Panc1 (cell line): Measurements from ENCODE around the gene OLFML1. TPM values are rescaled to one million over a fixed set of nuclear protein-coding genes. Genes with fewer than 3 reads are reported as not detected.

Experiments
- ATAC-seq: fragments of 200-7000 bp; cut with Tn5 transposase; 2 replicates; pipeline ENCODE4 v1.9.1; 2020; ENCODE audit warnings: mild to moderate bottlenecking, moderate library complexity
- BruUV-seq: library from RNA; stranded (reverse); fragments of 400-500 nt; replicated peaks from 2 replicates; lab custom pipeline; 2021; lab: Mats Ljungman, UMichigan
- CTCF ChIA-PET: fragments of 300-600 bp; sonication (Branson Sonifier 250); formaldehyde crosslinking; loops from one replicate; lab custom pipeline; 2022; ENCODE audit warnings: antibody characterized with exemption; lab: Charles Lee
- POLR2A ChIA-PET: fragments of 300-600 bp; sonication (Branson Sonifier 250); formaldehyde crosslinking; loops from one replicate; lab custom pipeline; 2022; ENCODE audit warnings: antibody characterized with exemption; lab: Charles Lee
- DNase-seq: peaks from one replicate; pipeline ENCODE4 v3.0.0-alpha.2; 2010; ENCODE audit warnings: low read depth, low spot score
- H3K27ac ChIP-seq: 2 replicates; pipeline ENCODE4 v1.5.1; 2011; ENCODE audit warnings: mild to moderate bottlenecking, low read length, inconsistent platforms
- H3K27me3 ChIP-seq: fragments of 200-500 bp; sonication (Bioruptor generic); 2 replicates; pipeline ENCODE4 v1.6.0; 2014; ENCODE audit warnings: low read length, inconsistent platforms; ENCODE audit not compliant: control insufficient read depth, insufficient read depth
- H3K36me3 ChIP-seq: fragments of 200-500 bp; sonication (Bioruptor generic); 2 replicates; pipeline ENCODE4 v1.5.1; 2014; ENCODE audit warnings: inconsistent platforms, mild to moderate bottlenecking, low read length, moderate library complexity; ENCODE audit not compliant: control insufficient read depth, insufficient read depth
- H3K4me1 ChIP-seq: 2 replicates; pipeline ENCODE4 v1.5.1; 2011; ENCODE audit warnings: inconsistent platforms, mild to moderate bottlenecking, low read length, moderate library complexity; ENCODE audit not compliant: control insufficient read depth, insufficient read depth
- H3K4me3 ChIP-seq, 2 experiments: 2 replicates each; pipeline ENCODE4 v1.5.1; 2011 to 2012; ENCODE audit warnings: low read depth in 2 of 2, low read length in 2 of 2, mild to moderate bottlenecking in 2 of 2, inconsistent platforms in 1 of 2, moderate library complexity in 1 of 2
- H3K9me3 ChIP-seq: fragments of 200-500 bp; sonication (Bioruptor generic); 2 replicates; pipeline ENCODE4 v1.5.1; 2014; ENCODE audit warnings: low read depth, mild to moderate bottlenecking, inconsistent platforms, low read length, moderate library complexity; ENCODE audit not compliant: control insufficient read depth, insufficient read depth
- CTCF ChIP-seq: fragments of 450-650 bp; IDR thresholded peaks from 2 replicates; pipeline ENCODE4 v1.5.1; 2017; ENCODE audit warnings: mild to moderate bottlenecking
- POLR2AphosphoS5 ChIP-seq: IDR thresholded peaks from 2 replicates; pipeline ENCODE4 v1.6.1; 2012; ENCODE audit warnings: mild to moderate bottlenecking, low read depth, low read length, moderate library complexity
- SIN3A ChIP-seq: IDR thresholded peaks from 2 replicates; pipeline ENCODE4 v1.6.1; 2012; ENCODE audit warnings: low read depth, mild to moderate bottlenecking, low read length, moderate library complexity, borderline replicate concordance; ENCODE audit not compliant: insufficient read depth
- TCF7L2 ChIP-seq: IDR thresholded peaks from 2 replicates; pipeline ENCODE4 v1.6.1; 2011; ENCODE audit warnings: mild to moderate bottlenecking, low read depth, low read length, inconsistent platforms
- in situ Hi-C: cut with HindIII; loops from 2 replicates; pipeline ENCODE4 v1.10.0; 2016; ENCODE audit warnings: low sequenced_read_pairs, low pct_unique_long_range_greater_than_20kb
- intact Hi-C: fragments of 100-400 bp; cut with micrococcal nuclease; formaldehyde crosslinking; loops from one replicate; pipeline ENCODE4 v1.10.0; 2022; ENCODE audit not compliant: unreplicated experiment
- total RNA-seq: library from RNA; stranded (reverse); gene quantifications from one replicate; pipeline ENCODE4 v1.2.1, GENCODE V29; 2021; ENCODE audit not compliant: unreplicated experiment
- TF ChIP-seq, protein P1 (sequence below), 2 experiments: IDR thresholded peaks; 2 replicates each; pipeline ENCODE4 v1.6.1; 2011 to 2012; ENCODE audit warnings: low read depth in 2 of 2, control low read depth in 1 of 2, low read length in 1 of 2, mild to moderate bottlenecking in 1 of 2, moderate library complexity in 1 of 2; ENCODE audit not compliant: insufficient read depth in 1 of 2

OLFML1 gene
- total RNA-seq, 1 experiment from 2014 or later, result not detected

- no peaks in the 10 kb centered on the region for H3K27me3 ChIP-seq
- BruUV-seq, result no TSS peak
- H3K9me3 ChIP-seq, result no peaks in the 10 kb centered on the region
- intact Hi-C loops (no loop called here), in situ Hi-C loops (no loop called here)
- no peaks in the 10 kb centered on the region for H3K36me3 ChIP-seq
- no peak overlapping the region for H3K27ac ChIP-seq
- no peak overlapping the region for H3K4me3 ChIP-seq
- ATAC-seq, result no peak
- H3K4me1 ChIP-seq, result no peaks in the 10 kb centered on the region
- TF ChIP-seq POLR2AphosphoS5, result no peak
- no peak for TF ChIP-seq SIN3A
- no peak for TF ChIP-seq CTCF
- TF ChIP-seq, protein P1, sequence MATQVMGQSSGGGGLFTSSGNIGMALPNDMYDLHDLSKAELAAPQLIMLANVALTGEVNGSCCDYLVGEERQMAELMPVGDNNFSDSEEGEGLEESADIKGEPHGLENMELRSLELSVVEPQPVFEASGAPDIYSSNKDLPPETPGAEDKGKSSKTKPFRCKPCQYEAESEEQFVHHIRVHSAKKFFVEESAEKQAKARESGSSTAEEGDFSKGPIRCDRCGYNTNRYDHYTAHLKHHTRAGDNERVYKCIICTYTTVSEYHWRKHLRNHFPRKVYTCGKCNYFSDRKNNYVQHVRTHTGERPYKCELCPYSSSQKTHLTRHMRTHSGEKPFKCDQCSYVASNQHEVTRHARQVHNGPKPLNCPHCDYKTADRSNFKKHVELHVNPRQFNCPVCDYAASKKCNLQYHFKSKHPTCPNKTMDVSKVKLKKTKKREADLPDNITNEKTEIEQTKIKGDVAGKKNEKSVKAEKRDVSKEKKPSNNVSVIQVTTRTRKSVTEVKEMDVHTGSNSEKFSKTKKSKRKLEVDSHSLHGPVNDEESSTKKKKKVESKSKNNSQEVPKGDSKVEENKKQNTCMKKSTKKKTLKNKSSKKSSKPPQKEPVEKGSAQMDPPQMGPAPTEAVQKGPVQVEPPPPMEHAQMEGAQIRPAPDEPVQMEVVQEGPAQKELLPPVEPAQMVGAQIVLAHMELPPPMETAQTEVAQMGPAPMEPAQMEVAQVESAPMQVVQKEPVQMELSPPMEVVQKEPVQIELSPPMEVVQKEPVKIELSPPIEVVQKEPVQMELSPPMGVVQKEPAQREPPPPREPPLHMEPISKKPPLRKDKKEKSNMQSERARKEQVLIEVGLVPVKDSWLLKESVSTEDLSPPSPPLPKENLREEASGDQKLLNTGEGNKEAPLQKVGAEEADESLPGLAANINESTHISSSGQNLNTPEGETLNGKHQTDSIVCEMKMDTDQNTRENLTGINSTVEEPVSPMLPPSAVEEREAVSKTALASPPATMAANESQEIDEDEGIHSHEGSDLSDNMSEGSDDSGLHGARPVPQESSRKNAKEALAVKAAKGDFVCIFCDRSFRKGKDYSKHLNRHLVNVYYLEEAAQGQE (IDR thresholded peaks at IDR 0.05; ENCODE audit: insufficient read depth in 1 of 2, low read depth in 2 of 2, low read length in 1 of 2), result no peak
- no peak for TF ChIP-seq TCF7L2
- ChIA-PET CTCF (no interaction called here), POLR2A (no interaction called here)
- no peak for DNase-seq
Measured at GRCh38 chr11:7528514-7529049, 43.3 kb downstream of the OLFML1 start.

DNA sequence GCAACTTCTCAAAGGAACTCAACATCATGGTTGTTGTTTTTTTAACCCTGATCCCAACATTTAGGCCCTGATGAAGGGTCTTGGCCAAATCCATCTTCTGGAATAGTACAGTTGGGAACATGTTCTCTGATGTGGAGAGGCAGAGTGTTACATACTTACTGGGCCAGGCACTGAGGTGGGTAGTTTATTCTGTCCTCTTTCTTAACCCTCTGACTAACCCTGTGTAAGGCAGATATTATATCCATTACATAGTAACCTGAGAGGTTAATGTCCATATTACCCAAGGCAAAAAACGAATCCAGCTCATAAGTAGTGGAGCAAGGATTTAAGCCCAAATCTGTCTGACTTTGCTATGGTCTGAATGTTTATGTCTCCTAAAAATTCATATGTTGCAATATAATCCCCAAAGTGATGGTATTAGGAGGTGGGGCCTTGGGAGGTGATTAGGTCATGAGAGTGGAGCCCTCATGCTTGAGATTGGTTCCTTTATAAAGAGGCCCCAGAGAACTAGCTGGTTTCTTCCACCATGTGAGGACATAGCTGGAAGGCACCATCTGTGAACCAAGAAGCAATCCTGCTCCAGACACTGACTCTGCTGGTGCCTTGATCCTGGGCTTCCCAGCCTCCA is 44.8 kb downstream of the OLFML1 start:
- no TSS peak for BruUV-seq
- intact Hi-C loops (no loop called here), in situ Hi-C loops (no loop called here)
- ChIA-PET CTCF (interaction anchor here (1.3 kb wide), 1 partner anchor 41 kb away, joined by 4 read pairs; no protein-coding TSS in a partner anchor), POLR2A (no interaction called here)
- DNase-seq, result no peak
- no peaks in the 10 kb centered on the region for H3K9me3 ChIP-seq
- no peak for ATAC-seq
- no peaks in the 10 kb centered on the region for H3K36me3 ChIP-seq
- H3K27me3 ChIP-seq, result no peaks in the 10 kb centered on the region
- no peaks in the 10 kb centered on the region for H3K4me1 ChIP-seq
- no peak overlapping the region for H3K4me3 ChIP-seq
- TF ChIP-seq, protein P1 (IDR thresholded peaks at IDR 0.05; ENCODE audit: insufficient read depth in 1 of 2, low read depth in 2 of 2, low read length in 1 of 2), result no peak
- TF ChIP-seq TCF7L2, result no peak
- no peak for TF ChIP-seq SIN3A
- no peak for TF ChIP-seq POLR2AphosphoS5
- no peak for TF ChIP-seq CTCF
- no peak overlapping the region for H3K27ac ChIP-seq
